Measurements from ENCODE around the gene MAPKAP1.

MAPKAP1 gene

GRCh38 chr9:125739436-125739835, 32.4 kb upstream of the MAPKAP1 start:
- H3K4me3 ChIP-seq (replicated peaks; ENCODE audit: low read depth, low read length), result no peak overlapping the region
- no peak for DNase-seq (ENCODE audit: low read depth)
- no peak for TF ChIP-seq CTCF (IDR thresholded peaks at IDR 0.05; ENCODE audit: low read length, missing control alignments)

- no peak overlapping the region for H3K4me3 ChIP-seq (replicated peaks; ENCODE audit: low read depth, low read length)
- peak; percentile 18 for DNase-seq (ENCODE audit: low read depth)
- TF ChIP-seq CTCF (IDR thresholded peaks at IDR 0.05; ENCODE audit: low read length, missing control alignments), result no peak
Observed at GRCh38 chr9:125732562-125732961, 25.6 kb upstream of the MAPKAP1 start.

GRCh38 chr9:125730168-125730567, 23.2 kb upstream of the MAPKAP1 start:
- no peak overlapping the region for H3K4me3 ChIP-seq (replicated peaks; ENCODE audit: low read depth, low read length)
- TF ChIP-seq CTCF (IDR thresholded peaks at IDR 0.05; ENCODE audit: low read length, missing control alignments), result no peak
- DNase-seq (ENCODE audit: low read depth), result no peak

- no peak for DNase-seq (ENCODE audit: low read depth)
- no peak overlapping the region for H3K4me3 ChIP-seq (replicated peaks; ENCODE audit: low read depth, low read length)
- TF ChIP-seq CTCF (IDR thresholded peaks at IDR 0.05; ENCODE audit: low read length, missing control alignments), result no peak
Observed at GRCh38 chr9:125726456-125727132, 19.6 kb upstream of the MAPKAP1 start.

- no peak for TF ChIP-seq CTCF (IDR thresholded peaks at IDR 0.05; ENCODE audit: low read length, missing control alignments)
- no peak for DNase-seq (ENCODE audit: low read depth)
- H3K4me3 ChIP-seq (replicated peaks; ENCODE audit: low read depth, low read length), result peak overlapping the region; percentile 76
Observed at GRCh38 chr9:125707472-125707804, 430 bp upstream of the MAPKAP1 start.

GRCh38 chr9:125705893-125706292, 1.1 kb downstream of the MAPKAP1 start:
- no peak for TF ChIP-seq CTCF (IDR thresholded peaks at IDR 0.05; ENCODE audit: low read length, missing control alignments)
- peak overlapping the region; percentile 76 for H3K4me3 ChIP-seq (replicated peaks; ENCODE audit: low read depth, low read length)
- no peak for DNase-seq (ENCODE audit: low read depth)

- H3K4me3 ChIP-seq (replicated peaks; ENCODE audit: low read depth, low read length), result no peak overlapping the region
- DNase-seq (ENCODE audit: low read depth), result no peak
- TF ChIP-seq CTCF (IDR thresholded peaks at IDR 0.05; ENCODE audit: low read length, missing control alignments), result no peak
Observed at GRCh38 chr9:125703662-125704061, 3.3 kb downstream of the MAPKAP1 start.
